ENCODE measurements around the gene RASD2.

Gene RASD2

DNA sequence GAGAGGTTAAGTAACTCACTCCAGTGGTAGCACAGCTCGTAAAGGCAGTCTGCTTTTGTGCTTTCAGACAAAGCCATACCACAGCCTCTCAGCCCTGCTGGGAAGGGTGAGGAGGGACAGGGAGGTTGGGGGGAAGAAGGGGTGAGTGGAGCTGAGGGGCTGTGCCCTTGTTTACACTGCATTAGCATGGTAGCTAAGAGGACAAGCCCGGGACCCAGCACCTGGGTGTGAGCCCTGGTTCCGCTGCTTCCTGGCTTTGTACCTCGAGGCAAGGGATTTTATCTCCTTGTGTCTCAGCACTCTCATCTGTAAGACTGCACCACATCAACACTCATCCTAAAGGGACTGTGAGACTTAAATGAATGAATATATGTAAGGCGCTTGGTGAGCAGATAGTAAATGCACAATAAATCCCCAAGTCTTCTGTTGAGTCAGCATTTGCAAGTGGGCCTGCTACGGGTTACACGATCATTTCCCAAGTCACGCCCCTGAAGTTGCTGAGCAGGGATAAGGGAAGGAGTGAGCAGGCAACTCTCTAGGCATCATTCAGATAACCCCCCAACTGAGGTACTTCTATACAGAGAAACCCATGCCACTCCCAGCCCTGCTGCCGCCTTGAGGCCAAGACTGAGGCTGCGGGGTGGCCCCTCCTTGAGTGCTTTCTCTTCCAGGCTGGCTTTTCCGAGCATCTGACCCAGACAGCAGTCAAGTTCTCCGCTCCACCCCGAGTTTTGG, 7.5 kb downstream of the RASD2 start:
- no peak for DNase-seq
- H3K4me1 Mint-ChIP-seq = peaks cover 33% of the 10 kb centered on the region
- no peak for TF ChIP-seq CTCF (IDR thresholded peaks at IDR 0.05)
- no peak overlapping the region for H3K27ac Mint-ChIP-seq
- no peaks in the 10 kb centered on the region for H3K9me3 Mint-ChIP-seq
- no peaks in the 10 kb centered on the region for H3K36me3 Mint-ChIP-seq (ENCODE audit: low read depth)
- peaks cover 40% of the 10 kb centered on the region for H3K27me3 Mint-ChIP-seq (ENCODE audit: low read depth, poor library complexity)
- H3K4me3 Mint-ChIP-seq = no peak overlapping the region

DNA sequence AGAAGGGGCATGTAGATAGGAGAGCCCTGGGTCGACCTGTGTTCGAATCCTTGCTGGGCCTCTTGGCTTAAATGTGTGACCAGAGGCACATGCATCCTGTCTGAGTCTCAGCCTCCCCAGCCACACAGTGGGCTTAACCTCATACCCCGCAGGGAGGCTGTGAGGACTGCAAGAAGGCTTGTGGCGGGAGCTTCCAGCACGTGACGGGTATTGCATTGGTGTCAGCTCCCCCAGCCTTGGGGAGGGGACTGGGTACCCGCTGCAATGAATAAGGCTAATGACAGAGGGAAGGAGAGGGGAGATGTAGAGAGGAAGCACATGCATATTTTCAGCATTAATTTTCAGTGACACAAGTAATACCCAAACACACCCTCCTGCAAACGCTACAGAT, 8.1 kb downstream of the RASD2 start:
- Mint-ChIP-seq H3K27ac (no peak overlapping the region), H3K36me3 (ENCODE audit: low read depth) (no peaks in the 10 kb centered on the region), H3K9me3 (no peaks in the 10 kb centered on the region), H3K4me1 (peaks cover 32% of the 10 kb centered on the region), H3K4me3 (no peak overlapping the region), H3K27me3 (ENCODE audit: low read depth, poor library complexity) (peaks cover 35% of the 10 kb centered on the region)
- no peak for TF ChIP-seq CTCF (IDR thresholded peaks at IDR 0.05)
- DNase-seq = no peak

DNA sequence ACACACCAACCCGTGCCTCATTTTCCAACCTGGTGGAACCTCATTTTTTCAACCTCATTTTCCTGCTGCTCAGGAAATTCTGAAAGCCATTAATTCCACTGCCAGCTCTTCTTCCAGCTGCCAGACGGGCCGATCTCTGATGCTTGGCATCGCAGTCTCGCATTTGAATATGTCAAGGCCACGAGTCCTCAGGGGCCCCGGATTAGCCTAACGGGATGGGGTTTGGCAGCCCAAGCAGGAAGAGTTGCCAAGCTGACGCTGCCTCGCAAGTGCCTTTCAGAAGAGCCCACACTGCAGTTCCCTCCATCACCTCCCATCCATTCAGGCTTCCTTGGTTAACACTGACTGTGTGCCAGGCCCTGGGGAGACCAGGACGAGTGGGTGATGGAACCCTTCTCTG, 8.7 kb downstream of the RASD2 start:
- no peak for DNase-seq
- H3K9me3 Mint-ChIP-seq = no peaks in the 10 kb centered on the region
- H3K4me3 Mint-ChIP-seq = no peak overlapping the region
- peaks cover 35% of the 10 kb centered on the region for H3K4me1 Mint-ChIP-seq
- peaks cover 31% of the 10 kb centered on the region for H3K27me3 Mint-ChIP-seq (ENCODE audit: low read depth, poor library complexity)
- TF ChIP-seq CTCF (IDR thresholded peaks at IDR 0.05) = no peak
- no peak overlapping the region for H3K27ac Mint-ChIP-seq
- H3K36me3 Mint-ChIP-seq (ENCODE audit: low read depth) = no peaks in the 10 kb centered on the region

DNA sequence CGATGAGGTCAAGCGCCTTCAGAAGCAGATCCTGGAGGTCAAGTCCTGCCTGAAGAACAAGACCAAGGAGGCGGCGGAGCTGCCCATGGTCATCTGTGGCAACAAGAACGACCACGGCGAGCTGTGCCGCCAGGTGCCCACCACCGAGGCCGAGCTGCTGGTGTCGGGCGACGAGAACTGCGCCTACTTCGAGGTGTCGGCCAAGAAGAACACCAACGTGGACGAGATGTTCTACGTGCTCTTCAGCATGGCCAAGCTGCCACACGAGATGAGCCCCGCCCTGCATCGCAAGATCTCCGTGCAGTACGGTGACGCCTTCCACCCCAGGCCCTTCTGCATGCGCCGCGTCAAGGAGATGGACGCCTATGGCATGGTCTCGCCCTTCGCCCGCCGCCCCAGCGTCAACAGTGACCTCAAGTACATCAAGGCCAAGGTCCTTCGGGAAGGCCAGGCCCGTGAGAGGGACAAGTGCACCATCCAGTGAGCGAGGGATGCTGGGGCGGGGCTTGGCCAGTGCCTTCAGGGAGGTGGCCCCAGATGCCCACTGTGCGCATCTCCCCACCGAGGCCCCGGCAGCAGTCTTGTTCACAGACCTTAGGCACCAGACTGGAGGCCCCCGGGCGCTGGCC, 11.0 kb downstream of the RASD2 start:
- no peak overlapping the region for H3K4me3 Mint-ChIP-seq
- no peak for TF ChIP-seq CTCF (IDR thresholded peaks at IDR 0.05)
- no peaks in the 10 kb centered on the region for H3K36me3 Mint-ChIP-seq (ENCODE audit: low read depth)
- H3K4me1 Mint-ChIP-seq = peaks cover 58% of the 10 kb centered on the region
- no peak overlapping the region for H3K27ac Mint-ChIP-seq
- DNase-seq = no peak
- H3K27me3 Mint-ChIP-seq (ENCODE audit: low read depth, poor library complexity) = peaks cover 25% of the 10 kb centered on the region
- no peaks in the 10 kb centered on the region for H3K9me3 Mint-ChIP-seq

- Mint-ChIP-seq H3K4me3 (peak overlapping the region; percentile 29), H3K36me3 (ENCODE audit: low read depth) (no peaks in the 10 kb centered on the region), H3K4me1 (peaks cover 62% of the 10 kb centered on the region), H3K9me3 (no peaks in the 10 kb centered on the region), H3K27me3 (ENCODE audit: low read depth, poor library complexity) (peaks cover 27% of the 10 kb centered on the region), H3K27ac (peak overlapping the region; percentile 80)
- peak; percentile 80 for DNase-seq
- no peak for TF ChIP-seq CTCF (IDR thresholded peaks at IDR 0.05)
Observed at GRCh38 chr22:35552196-35552842, 11.7 kb downstream of the RASD2 start.

Data from nephron progenitor cell (in vitro differentiated cells).